Nephron (organoid): ENCODE data around the gene ARL11.

Experiments
- H3K27ac Mint-ChIP-seq, 3 experiments: 2 replicates each; pipeline ENCODE4 v1.8.0; 2020; ENCODE audit warnings: mixed read lengths in 3 of 3, mild to moderate bottlenecking in 2 of 3, moderate library complexity in 1 of 3
- H3K27me3 Mint-ChIP-seq: 2 replicates; pipeline ENCODE4 v1.8.0; 2021; ENCODE audit warnings: low read depth, mild to moderate bottlenecking, moderate library complexity, mixed read lengths
- H3K36me3 Mint-ChIP-seq: 2 replicates; pipeline ENCODE4 v1.8.0; 2020; ENCODE audit warnings: low read depth, mixed read lengths
- H3K4me1 Mint-ChIP-seq: 2 replicates; pipeline ENCODE4 v1.8.0; 2020; ENCODE audit warnings: mixed read lengths
- H3K4me3 Mint-ChIP-seq, 3 experiments: 2 replicates each; pipeline ENCODE4 v1.8.0; 2020; ENCODE audit warnings: mild to moderate bottlenecking in 3 of 3, mixed read lengths in 3 of 3, moderate library complexity in 2 of 3
- H3K9me3 Mint-ChIP-seq: 2 replicates; pipeline ENCODE4 v1.8.0; 2020; ENCODE audit warnings: mixed read lengths
- CTCF ChIP-seq, 3 experiments: fragments of 200-600 bp; sonication (generic); IDR thresholded peaks; one replicate each; pipeline ENCODE4 v1.5.0; 2021; ENCODE audit warnings: antibody characterized with exemption in 3 of 3; ENCODE audit not compliant: unreplicated experiment in 3 of 3

Gene ARL11

GRCh38 chr13:49655906-49656305 lies 27.6 kb downstream of the ARL11 start:
- Mint-ChIP-seq H3K9me3 (no peaks in the 10 kb centered on the region), H3K27ac (no peak overlapping the region)

GRCh38 chr13:49657241-49657641 lies 28.9 kb downstream of the ARL11 start:
- TF ChIP-seq CTCF (IDR thresholded peaks at IDR 0.05; ENCODE audit: unreplicated experiment in 3 of 3), result no peak
- Mint-ChIP-seq H3K4me3 (no peak overlapping the region), H3K27me3 (no peaks in the 10 kb centered on the region), H3K9me3 (no peaks in the 10 kb centered on the region), H3K27ac (no peak overlapping the region), H3K4me1 (peaks cover 9% of the 10 kb centered on the region), H3K36me3 (peaks cover 44% of the 10 kb centered on the region)

More at GRCh38 chr13:49655906-49656305, 27.6 kb downstream of the ARL11 start:
- H3K27me3 Mint-ChIP-seq, result no peaks in the 10 kb centered on the region
- peaks cover 17% of the 10 kb centered on the region for H3K4me1 Mint-ChIP-seq
- peaks cover 31% of the 10 kb centered on the region for H3K36me3 Mint-ChIP-seq
- no peak overlapping the region for H3K4me3 Mint-ChIP-seq
- TF ChIP-seq CTCF (IDR thresholded peaks at IDR 0.05; ENCODE audit: unreplicated experiment in 3 of 3), result no peak

- no peaks in the 10 kb centered on the region for H3K4me1 Mint-ChIP-seq
- H3K4me3 Mint-ChIP-seq, result no peak overlapping the region
- H3K9me3 Mint-ChIP-seq, result no peaks in the 10 kb centered on the region
- H3K36me3 Mint-ChIP-seq, result peaks cover 67% of the 10 kb centered on the region
- H3K27ac Mint-ChIP-seq, result no peak overlapping the region
- no peak for TF ChIP-seq CTCF (IDR thresholded peaks at IDR 0.05; ENCODE audit: unreplicated experiment in 3 of 3)
- peaks cover 3% of the 10 kb centered on the region for H3K27me3 Mint-ChIP-seq
Measured at GRCh38 chr13:49664606-49665005, 36.3 kb downstream of the ARL11 start.

- Mint-ChIP-seq H3K4me1 (peaks cover 8% of the 10 kb centered on the region), H3K27ac (no peak overlapping the region), H3K27me3 (peaks cover 3% of the 10 kb centered on the region), H3K36me3 (peaks cover 43% of the 10 kb centered on the region), H3K4me3 (no peak overlapping the region), H3K9me3 (no peaks in the 10 kb centered on the region)
- TF ChIP-seq CTCF (IDR thresholded peaks at IDR 0.05; ENCODE audit: unreplicated experiment in 3 of 3), result no peak
Measured at GRCh38 chr13:49667773-49668172, 39.5 kb downstream of the ARL11 start.

GRCh38 chr13:49669735-49670309 lies 41.5 kb downstream of the ARL11 start:
- peaks cover 3% of the 10 kb centered on the region for H3K27me3 Mint-ChIP-seq
- no peak overlapping the region for H3K4me3 Mint-ChIP-seq
- H3K9me3 Mint-ChIP-seq, result no peaks in the 10 kb centered on the region
- H3K36me3 Mint-ChIP-seq, result peaks cover 35% of the 10 kb centered on the region
- no peak overlapping the region for H3K27ac Mint-ChIP-seq
- TF ChIP-seq CTCF (IDR thresholded peaks at IDR 0.05; ENCODE audit: unreplicated experiment in 3 of 3), result peak; percentile 71 to 77 (median 72)
- peaks cover 8% of the 10 kb centered on the region for H3K4me1 Mint-ChIP-seq

GRCh38 chr13:49670828-49671227 lies 42.5 kb downstream of the ARL11 start:
- Mint-ChIP-seq H3K4me1 (peaks cover 8% of the 10 kb centered on the region), H3K4me3 (no peak overlapping the region)

More at GRCh38 chr13:49670828-49671227, 42.5 kb downstream of the ARL11 start:
- Mint-ChIP-seq H3K27ac (peak overlapping the region in 1 of 3 experiments; percentile 55), H3K9me3 (no peaks in the 10 kb centered on the region), H3K36me3 (peaks cover 41% of the 10 kb centered on the region), H3K27me3 (peaks cover 2% of the 10 kb centered on the region)
- TF ChIP-seq CTCF (IDR thresholded peaks at IDR 0.05; ENCODE audit: unreplicated experiment in 3 of 3), result no peak
